SK-N-MC (cell line): ENCODE results near the gene CD163L1.

ENCODE experiments used
- EZH2 ChIP-seq: fragments of 200-600 bp; sonication (generic); IDR thresholded peaks from one replicate; pipeline ENCODE4 v1.6.1; 2017; ENCODE audit warnings: antibody characterized with exemption
- POLR2AphosphoS5 ChIP-seq: IDR thresholded peaks from 2 replicates; pipeline ENCODE4 v1.6.1; 2012; ENCODE audit warnings: mild to moderate bottlenecking, low read depth, low read length, borderline replicate concordance

- TF ChIP-seq POLR2AphosphoS5 (no peak), EZH2 (no peak)
Observed at GRCh38 chr12:7373226-7373625, 70.7 kb downstream of the CD163L1 start.
